NB4 (cell line): ENCODE results near the gene CBFB.
"Not testable (repeated sequence)": the region's sequence is repeated elsewhere in the genome, so short reads cannot be mapped to it uniquely, and the experiment has no call there.

Experiments used
- DNase-seq: peaks from one replicate; pipeline ENCODE4 v3.0.0; 2010; ENCODE audit warnings: low read depth
- H3K4me3 ChIP-seq: one replicate; pipeline ENCODE4 v1.5.1; 2011; ENCODE audit warnings: mild to moderate bottlenecking, low read depth, low read length, moderate library complexity
- CTCF ChIP-seq: IDR thresholded peaks from one replicate; pipeline ENCODE4 v1.5.1; 2012; ENCODE audit warnings: low read depth, low read length
- MAX ChIP-seq: IDR thresholded peaks from 2 replicates; pipeline ENCODE4 v1.6.1; 2011; ENCODE audit warnings: low read depth, low read length
- MYC ChIP-seq: IDR thresholded peaks from 2 replicates; pipeline ENCODE4 v1.6.1; 2011; ENCODE audit warnings: low read depth, low read length
- POLR2A ChIP-seq: IDR thresholded peaks from 2 replicates; pipeline ENCODE4 v1.6.1; 2011; ENCODE audit warnings: mild to moderate bottlenecking; ENCODE audit not compliant: insufficient read length; ENCODE audit errors: extremely low read depth

The CBFB gene

GRCh38 chr16:67035364-67035763, 6.4 kb downstream of the CBFB start:
- H3K4me3 ChIP-seq, result no peak overlapping the region
- DNase-seq, result no peak
- TF ChIP-seq MYC (no peak), CTCF (no peak), POLR2A (no peak), MAX (no peak)

- DNase-seq, result no peak
- H3K4me3 ChIP-seq, result no peak overlapping the region
- no peak for TF ChIP-seq POLR2A
Measured at GRCh38 chr16:67036323-67036741, 7.4 kb downstream of the CBFB start.

- no peak for DNase-seq
- H3K4me3 ChIP-seq, result no peak overlapping the region
- TF ChIP-seq POLR2A (no peak), MYC (no peak), MAX (no peak), CTCF (no peak)
Measured at GRCh38 chr16:67039260-67040020, 10.5 kb downstream of the CBFB start.

GRCh38 chr16:67040166-67040565, 11.2 kb downstream of the CBFB start:
- no peak overlapping the region for H3K4me3 ChIP-seq
- TF ChIP-seq MYC, result no peak
- TF ChIP-seq MAX, result no peak
- no peak for TF ChIP-seq POLR2A
- no peak for TF ChIP-seq CTCF
- DNase-seq, result no peak

- no peak overlapping the region for H3K4me3 ChIP-seq
- DNase-seq, result no peak
- no peak for TF ChIP-seq MAX
- TF ChIP-seq MYC, result no peak
- no peak for TF ChIP-seq POLR2A
- TF ChIP-seq CTCF, result no peak
Measured at GRCh38 chr16:67040906-67041305, 12.0 kb downstream of the CBFB start.

GRCh38 chr16:67041520-67041919, 12.6 kb downstream of the CBFB start:
- peak; percentile 48 for DNase-seq
- not testable (repeated sequence) for H3K4me3 ChIP-seq

GRCh38 chr16:67043420-67043819, 14.5 kb downstream of the CBFB start:
- H3K4me3 ChIP-seq, result no peak overlapping the region
- TF ChIP-seq CTCF (no peak), MAX (no peak)
- no peak for DNase-seq
